Pancreas (tissue), 10 donors: ENCODE measurements around the gene CCL4. TPM values are rescaled to one million over a fixed set of nuclear protein-coding genes. Genes with fewer than 3 reads are reported as not detected.
"Not testable (repeated sequence)": the region's sequence is repeated elsewhere in the genome, so short reads cannot be mapped to it uniquely, and the experiment has no call there.

Experiments
- ATAC-seq, 4 donors: fragments of 200-7000 bp; cut with Tn5 transposase; one replicate each; pipeline versions ENCODE4 v1.8.0 to v1.9.1; 2020; ENCODE audit warnings: mild to moderate bottlenecking in 4 of 4, moderate library complexity in 4 of 4
- DNase-seq, 6 donors: peaks; one replicate each; pipeline ENCODE4 v3.0.0-alpha.2; 2020
- FAIRE-seq: peaks from 2 replicates; lab custom pipeline; 2012; peaks lifted over from hg19 to GRCh38; lab: Jason Lieb, UNC
- H3K27ac ChIP-seq, 4 donors: fragments of 200-600 bp; sonication (generic); 1 replicate in 3 of 4; 2 replicates in 1 of 4; pipeline versions ENCODE4 v1.5.0 to v1.8.0; 2020
- H3K27me3 ChIP-seq, 4 donors: fragments of 200-600 bp; one replicate each; pipeline ENCODE4 v1.8.0; 2021
- H3K36me3 ChIP-seq, 3 donors: fragments of 200-600 bp; sonication (generic) in 1 of 3; one replicate each; pipeline versions ENCODE4 v1.5.0 to v1.8.0; 2020 to 2021
- H3K4me1 ChIP-seq, 3 donors: fragments of 200-600 bp; one replicate each; pipeline ENCODE4 v1.8.0; 2021
- H3K4me3 ChIP-seq, 4 donors: fragments of 200-600 bp; sonication (generic) in 2 of 4; one replicate each; pipeline versions ENCODE4 v1.5.0 to v1.8.0; 2020 to 2021
- H3K9me3 ChIP-seq, 4 donors: fragments of 200-600 bp; one replicate each; pipeline ENCODE4 v1.8.0; 2021
- WGBS, 2 donors: extraction: QIAGEN DNeasy Blood & Tissue Kit; methylation state at CpG; one replicate each; pipeline ENCODE4 v1.1.7; 2013; 5-methylcytosine and 5-hydroxymethylcytosine counted together
- intact Hi-C, 3 donors: fragments of 100-400 bp; cut with DNase I; formaldehyde crosslinking; loops; one replicate each; pipeline versions ENCODE4 v1.11.1 to v1.14.2; 2022
- polyA plus RNA-seq, 2 donors: library from polyadenylated mRNA; stranded (reverse); fragments of 200-250 nt; gene quantifications; one replicate each; pipeline ENCODE4 v1.2.3, GENCODE V29; 2013
- total RNA-seq, 6 donors: library from RNA; stranded (reverse); fragmentation: NEBNext Ultra II Directional in 4 of 6; extraction: Animal tissue kit (Norgen Biotek cat#: 25700) in 4 of 6; gene quantifications; one replicate each; pipeline versions ENCODE4 v1.2.1 to v1.2.4, GENCODE V29; 2021 to 2023
- TF ChIP-seq, protein P1 (sequence below), 4 donors: fragments of 200-600 bp; sonication (generic) in 3 of 4; IDR thresholded peaks; one replicate each; pipeline versions ENCODE4 v1.5.0 to v1.8.0; 2021; ENCODE audit warnings: antibody characterized with exemption in 4 of 4
- donor health status: healthy with polysubstance abuse.
- donor health status: DM: no; HTN: no; CAD: no; lungs with moderate emphysema.
- donor health status: DM: no; HTN: no; CAD: no.
- donor health status: control.
- donor health status: control.
- donor health status: Bipolar disorder and iron deficiency.
- donor health status: DM: yes; HTN: yes; CAD: no.
- donor health status: DM: no; HTN: no; CAD: no.
- donor health status: DM: no; HTN: no; CAD: no.
- donor health status: DM: yes; HTN: yes; CAD: no.

CCL4 gene
- total and polyA plus RNA-seq, 8 donors, result 0.28 to 2.0 (median 1.2) TPM

DNA sequence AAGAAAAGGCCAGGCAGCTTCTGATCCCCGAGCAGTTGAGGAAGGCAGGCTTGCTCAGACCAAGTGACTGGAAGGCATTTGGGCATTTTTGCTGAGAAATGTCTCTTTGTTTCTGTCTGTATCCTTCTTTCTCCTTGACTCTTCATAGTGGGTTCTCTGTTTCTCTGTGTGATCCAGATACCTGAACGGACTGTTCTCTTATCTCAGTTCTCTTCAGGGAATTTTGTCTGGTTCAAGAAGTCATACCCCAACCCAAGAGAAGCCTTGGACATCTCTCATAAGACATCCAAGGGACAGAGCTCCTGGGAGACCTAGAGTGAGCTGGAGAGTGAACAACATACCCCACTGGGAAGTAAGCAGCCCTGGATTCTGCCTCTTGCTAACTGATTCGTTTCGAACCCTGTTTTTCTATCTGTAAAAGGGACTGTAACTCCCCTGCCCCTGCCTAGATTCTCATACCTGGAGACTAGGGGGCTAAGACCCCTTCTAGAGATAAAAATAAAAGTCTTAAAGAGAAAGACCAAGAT, 14.2 kb upstream of the CCL4 start:
- no peak for ATAC-seq
- no peaks in the 10 kb centered on the region for H3K36me3 ChIP-seq
- 40 to 54% methylated on average over 4 of the region's 4 CpGs for WGBS, 2 donors
- no peak overlapping the region for H3K4me3 ChIP-seq
- H3K27me3 ChIP-seq, result no peaks in the 10 kb centered on the region
- DNase-seq, result no peak
- FAIRE-seq, result no peak
- H3K4me1 ChIP-seq, result no peaks in the 10 kb centered on the region
- no peak overlapping the region for H3K27ac ChIP-seq
- H3K9me3 ChIP-seq, result no peaks in the 10 kb centered on the region
- TF ChIP-seq, protein P1, sequence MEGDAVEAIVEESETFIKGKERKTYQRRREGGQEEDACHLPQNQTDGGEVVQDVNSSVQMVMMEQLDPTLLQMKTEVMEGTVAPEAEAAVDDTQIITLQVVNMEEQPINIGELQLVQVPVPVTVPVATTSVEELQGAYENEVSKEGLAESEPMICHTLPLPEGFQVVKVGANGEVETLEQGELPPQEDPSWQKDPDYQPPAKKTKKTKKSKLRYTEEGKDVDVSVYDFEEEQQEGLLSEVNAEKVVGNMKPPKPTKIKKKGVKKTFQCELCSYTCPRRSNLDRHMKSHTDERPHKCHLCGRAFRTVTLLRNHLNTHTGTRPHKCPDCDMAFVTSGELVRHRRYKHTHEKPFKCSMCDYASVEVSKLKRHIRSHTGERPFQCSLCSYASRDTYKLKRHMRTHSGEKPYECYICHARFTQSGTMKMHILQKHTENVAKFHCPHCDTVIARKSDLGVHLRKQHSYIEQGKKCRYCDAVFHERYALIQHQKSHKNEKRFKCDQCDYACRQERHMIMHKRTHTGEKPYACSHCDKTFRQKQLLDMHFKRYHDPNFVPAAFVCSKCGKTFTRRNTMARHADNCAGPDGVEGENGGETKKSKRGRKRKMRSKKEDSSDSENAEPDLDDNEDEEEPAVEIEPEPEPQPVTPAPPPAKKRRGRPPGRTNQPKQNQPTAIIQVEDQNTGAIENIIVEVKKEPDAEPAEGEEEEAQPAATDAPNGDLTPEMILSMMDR (IDR thresholded peaks at IDR 0.05), result no peak
- intact Hi-C loops, result no loop called here

GRCh38 chr17:36089888-36090836, 13.5 kb upstream of the CCL4 start, which contains the start of gene CCL3:
Gene CCL3, minus strand, starts transcription at chr17:36090143. Its CDS starts 85 bp downstream, at chr17:36090058.
- no peaks in the 10 kb centered on the region for H3K9me3 ChIP-seq
- ATAC-seq, result peak in 3 of 4 donors; percentile 47 to 75 (median 64)
- peak in 1 of 6 donors; percentile 33 for DNase-seq
- TF ChIP-seq, protein P1 (IDR thresholded peaks at IDR 0.05), result no peak
- intact Hi-C loops, result no loop called here
- WGBS, 2 donors, result 49 to 62% methylated on average over 9 of the region's 9 CpGs
- no peaks in the 10 kb centered on the region for H3K36me3 ChIP-seq
- FAIRE-seq, result no peak
- no peaks in the 10 kb centered on the region for H3K4me1 ChIP-seq
- no peaks in the 10 kb centered on the region for H3K27me3 ChIP-seq
- H3K27ac ChIP-seq, result no peak within 1 kb of the TSS
- H3K4me3 ChIP-seq, result no peak within 1 kb of the TSS

- WGBS, 2 donors, result 48 to 64% methylated on average over 4 of the region's 4 CpGs
Observed at GRCh38 chr17:36092230-36092629, 11.4 kb upstream of the CCL4 start.

GRCh38 chr17:36092715-36093114, 10.9 kb upstream of the CCL4 start:
- WGBS, 2 donors, result 64 to 70% methylated on average over 6 of the region's 6 CpGs
- ATAC-seq, H3K27me3 ChIP-seq, H3K27ac ChIP-seq, intact Hi-C loops, FAIRE-seq, H3K9me3 ChIP-seq, H3K4me1 ChIP-seq, H3K36me3 ChIP-seq, H3K4me3 ChIP-seq, DNase-seq: not testable (repeated sequence)

More at GRCh38 chr17:36092230-36092629, 11.4 kb upstream of the CCL4 start:
- TF ChIP-seq, protein P1 (IDR thresholded peaks at IDR 0.05), result no peak
- FAIRE-seq (no peak), DNase-seq (no peak), ATAC-seq (peak in 1 of 4 donors; percentile 9)
- no peak overlapping the region for H3K4me3 ChIP-seq
- intact Hi-C loops, result no loop called here
- no peaks in the 10 kb centered on the region for H3K9me3 ChIP-seq
- H3K36me3 ChIP-seq, result no peaks in the 10 kb centered on the region
- no peaks in the 10 kb centered on the region for H3K4me1 ChIP-seq
- H3K27me3 ChIP-seq, result no peaks in the 10 kb centered on the region
- H3K27ac ChIP-seq, result no peak overlapping the region

DNA sequence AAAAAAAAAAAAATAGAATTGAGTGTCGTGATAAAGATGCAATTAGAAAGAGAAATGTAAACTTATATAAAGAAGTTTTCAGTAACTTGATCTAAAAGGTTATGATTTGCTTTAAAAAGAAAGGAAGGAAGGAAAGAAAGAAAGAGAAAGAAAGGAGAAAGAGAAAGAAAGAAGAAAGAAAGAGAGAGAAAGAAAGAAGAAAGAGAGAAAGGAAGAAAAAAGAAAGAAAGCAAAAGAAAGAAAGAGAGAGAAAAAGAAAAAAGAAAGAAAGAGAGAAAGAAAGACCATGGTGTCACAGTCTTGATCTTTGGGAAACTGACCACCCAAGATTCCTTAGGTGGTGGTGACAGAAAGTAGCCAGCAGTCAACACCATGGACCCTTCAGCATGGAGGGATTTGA, 9.4 kb upstream of the CCL4 start:
- no peak for DNase-seq
- WGBS, 2 donors, result 71 to 83% methylated on average over 1 of the region's 1 CpG
- intact Hi-C loops, result no loop called here

More for the DNA sequence above, 9.4 kb upstream of the CCL4 start:
- no peak for FAIRE-seq
- Histone ChIP-seq H3K27ac (no peak overlapping the region), H3K36me3 (no peaks in the 10 kb centered on the region), H3K9me3 (no peaks in the 10 kb centered on the region), H3K27me3 (no peaks in the 10 kb centered on the region), H3K4me1 (no peaks in the 10 kb centered on the region), H3K4me3 (no peak overlapping the region)
- ATAC-seq, result no peak
- TF ChIP-seq, protein P1 (IDR thresholded peaks at IDR 0.05), result no peak
